PFSK-1 (cell line): Measurements from ENCODE around the gene BTNL2.

Experiments used
- SIN3A ChIP-seq: IDR thresholded peaks from 2 replicates; pipeline ENCODE4 v1.6.1; 2012; ENCODE audit warnings: mild to moderate bottlenecking, low read length, moderate library complexity, borderline replicate concordance; ENCODE audit not compliant: insufficient read depth
- TF ChIP-seq, protein P1 (sequence below), 2 experiments: IDR thresholded peaks; 2 replicates each; pipeline versions ENCODE4 v1.6.1 to v1.8.0; 2011 to 2012; ENCODE audit warnings: low read depth in 2 of 2, low read length in 2 of 2, control low read depth in 1 of 2, inconsistent platforms in 1 of 2, mild to moderate bottlenecking in 1 of 2, moderate library complexity in 1 of 2; ENCODE audit not compliant: insufficient read depth in 1 of 2

DNA sequence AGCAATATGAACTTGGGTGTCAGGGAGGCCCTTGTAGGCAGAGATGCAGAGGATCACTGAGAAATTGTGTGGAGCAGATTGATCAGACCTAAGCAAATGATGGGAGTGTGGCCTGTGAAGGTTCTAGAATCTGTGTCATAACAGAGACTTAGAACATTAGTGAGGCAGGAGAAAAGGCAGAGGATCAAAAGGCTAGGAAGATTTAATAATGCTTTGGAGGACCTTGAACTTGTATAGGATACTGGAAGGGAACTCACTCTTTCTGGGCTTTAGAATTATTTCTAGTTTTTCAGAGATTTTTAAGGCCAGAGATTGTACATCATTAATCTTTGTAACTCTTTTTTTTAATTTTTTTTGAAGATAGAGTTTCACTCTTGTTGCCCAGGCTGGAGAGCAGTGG, 35.2 kb downstream of the BTNL2 start, which contains the start of gene TSBP1:
- TF ChIP-seq, protein P1, sequence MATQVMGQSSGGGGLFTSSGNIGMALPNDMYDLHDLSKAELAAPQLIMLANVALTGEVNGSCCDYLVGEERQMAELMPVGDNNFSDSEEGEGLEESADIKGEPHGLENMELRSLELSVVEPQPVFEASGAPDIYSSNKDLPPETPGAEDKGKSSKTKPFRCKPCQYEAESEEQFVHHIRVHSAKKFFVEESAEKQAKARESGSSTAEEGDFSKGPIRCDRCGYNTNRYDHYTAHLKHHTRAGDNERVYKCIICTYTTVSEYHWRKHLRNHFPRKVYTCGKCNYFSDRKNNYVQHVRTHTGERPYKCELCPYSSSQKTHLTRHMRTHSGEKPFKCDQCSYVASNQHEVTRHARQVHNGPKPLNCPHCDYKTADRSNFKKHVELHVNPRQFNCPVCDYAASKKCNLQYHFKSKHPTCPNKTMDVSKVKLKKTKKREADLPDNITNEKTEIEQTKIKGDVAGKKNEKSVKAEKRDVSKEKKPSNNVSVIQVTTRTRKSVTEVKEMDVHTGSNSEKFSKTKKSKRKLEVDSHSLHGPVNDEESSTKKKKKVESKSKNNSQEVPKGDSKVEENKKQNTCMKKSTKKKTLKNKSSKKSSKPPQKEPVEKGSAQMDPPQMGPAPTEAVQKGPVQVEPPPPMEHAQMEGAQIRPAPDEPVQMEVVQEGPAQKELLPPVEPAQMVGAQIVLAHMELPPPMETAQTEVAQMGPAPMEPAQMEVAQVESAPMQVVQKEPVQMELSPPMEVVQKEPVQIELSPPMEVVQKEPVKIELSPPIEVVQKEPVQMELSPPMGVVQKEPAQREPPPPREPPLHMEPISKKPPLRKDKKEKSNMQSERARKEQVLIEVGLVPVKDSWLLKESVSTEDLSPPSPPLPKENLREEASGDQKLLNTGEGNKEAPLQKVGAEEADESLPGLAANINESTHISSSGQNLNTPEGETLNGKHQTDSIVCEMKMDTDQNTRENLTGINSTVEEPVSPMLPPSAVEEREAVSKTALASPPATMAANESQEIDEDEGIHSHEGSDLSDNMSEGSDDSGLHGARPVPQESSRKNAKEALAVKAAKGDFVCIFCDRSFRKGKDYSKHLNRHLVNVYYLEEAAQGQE (IDR thresholded peaks at IDR 0.05; ENCODE audit: insufficient read depth in 1 of 2, low read depth in 2 of 2, low read length in 2 of 2), result no peak
- TF ChIP-seq SIN3A, result no peak
